GM10266 (cell line): Measurements from ENCODE around the gene AKAP1.

Experiments used
- DNase-seq: peaks from one replicate; pipeline ENCODE4 v3.0.0; 2012; ENCODE audit errors: extremely low spot score
- TF ChIP-seq, protein P1 (sequence below): IDR thresholded peaks from 2 replicates; pipeline ENCODE4 v1.5.1; 2012; ENCODE audit warnings: mild to moderate bottlenecking, low read depth; ENCODE audit not compliant: control insufficient read depth, insufficient read depth; ENCODE audit errors: missing control alignments

The AKAP1 gene

DNA sequence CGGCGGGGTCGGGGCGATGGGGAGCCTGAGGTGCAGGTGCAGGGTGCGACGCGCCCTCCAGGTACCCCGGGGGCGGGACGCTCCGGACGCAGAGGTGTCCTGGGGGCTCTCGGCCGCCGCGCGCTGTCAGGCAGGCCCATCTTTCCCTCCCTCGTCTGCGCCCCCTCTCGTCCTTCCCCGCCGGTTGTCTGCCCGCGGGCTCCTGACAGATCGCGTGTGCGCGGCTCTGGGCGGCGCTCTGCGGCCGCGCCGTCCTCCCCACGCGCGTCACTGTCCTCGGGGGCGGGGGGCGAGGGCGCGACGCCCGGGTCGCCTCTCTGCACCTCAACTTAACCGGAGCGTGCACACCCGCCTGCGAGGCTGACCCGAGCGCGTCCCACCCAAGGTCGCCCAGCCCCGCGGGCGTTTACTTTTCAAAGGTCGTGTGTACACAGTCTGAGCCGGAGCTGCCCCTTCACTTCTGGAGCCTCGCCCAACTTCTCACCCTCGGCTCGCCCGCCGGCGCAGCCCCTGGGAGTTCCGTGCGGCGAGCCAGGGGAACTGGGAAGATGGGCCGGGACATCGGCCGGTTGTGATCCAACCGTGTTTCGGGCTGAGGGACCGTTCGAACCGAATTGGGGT lies 512 bp downstream of the AKAP1 start:
- TF ChIP-seq, protein P1, sequence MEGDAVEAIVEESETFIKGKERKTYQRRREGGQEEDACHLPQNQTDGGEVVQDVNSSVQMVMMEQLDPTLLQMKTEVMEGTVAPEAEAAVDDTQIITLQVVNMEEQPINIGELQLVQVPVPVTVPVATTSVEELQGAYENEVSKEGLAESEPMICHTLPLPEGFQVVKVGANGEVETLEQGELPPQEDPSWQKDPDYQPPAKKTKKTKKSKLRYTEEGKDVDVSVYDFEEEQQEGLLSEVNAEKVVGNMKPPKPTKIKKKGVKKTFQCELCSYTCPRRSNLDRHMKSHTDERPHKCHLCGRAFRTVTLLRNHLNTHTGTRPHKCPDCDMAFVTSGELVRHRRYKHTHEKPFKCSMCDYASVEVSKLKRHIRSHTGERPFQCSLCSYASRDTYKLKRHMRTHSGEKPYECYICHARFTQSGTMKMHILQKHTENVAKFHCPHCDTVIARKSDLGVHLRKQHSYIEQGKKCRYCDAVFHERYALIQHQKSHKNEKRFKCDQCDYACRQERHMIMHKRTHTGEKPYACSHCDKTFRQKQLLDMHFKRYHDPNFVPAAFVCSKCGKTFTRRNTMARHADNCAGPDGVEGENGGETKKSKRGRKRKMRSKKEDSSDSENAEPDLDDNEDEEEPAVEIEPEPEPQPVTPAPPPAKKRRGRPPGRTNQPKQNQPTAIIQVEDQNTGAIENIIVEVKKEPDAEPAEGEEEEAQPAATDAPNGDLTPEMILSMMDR = peak; percentile 45
- peak; percentile 77 for DNase-seq

DNA sequence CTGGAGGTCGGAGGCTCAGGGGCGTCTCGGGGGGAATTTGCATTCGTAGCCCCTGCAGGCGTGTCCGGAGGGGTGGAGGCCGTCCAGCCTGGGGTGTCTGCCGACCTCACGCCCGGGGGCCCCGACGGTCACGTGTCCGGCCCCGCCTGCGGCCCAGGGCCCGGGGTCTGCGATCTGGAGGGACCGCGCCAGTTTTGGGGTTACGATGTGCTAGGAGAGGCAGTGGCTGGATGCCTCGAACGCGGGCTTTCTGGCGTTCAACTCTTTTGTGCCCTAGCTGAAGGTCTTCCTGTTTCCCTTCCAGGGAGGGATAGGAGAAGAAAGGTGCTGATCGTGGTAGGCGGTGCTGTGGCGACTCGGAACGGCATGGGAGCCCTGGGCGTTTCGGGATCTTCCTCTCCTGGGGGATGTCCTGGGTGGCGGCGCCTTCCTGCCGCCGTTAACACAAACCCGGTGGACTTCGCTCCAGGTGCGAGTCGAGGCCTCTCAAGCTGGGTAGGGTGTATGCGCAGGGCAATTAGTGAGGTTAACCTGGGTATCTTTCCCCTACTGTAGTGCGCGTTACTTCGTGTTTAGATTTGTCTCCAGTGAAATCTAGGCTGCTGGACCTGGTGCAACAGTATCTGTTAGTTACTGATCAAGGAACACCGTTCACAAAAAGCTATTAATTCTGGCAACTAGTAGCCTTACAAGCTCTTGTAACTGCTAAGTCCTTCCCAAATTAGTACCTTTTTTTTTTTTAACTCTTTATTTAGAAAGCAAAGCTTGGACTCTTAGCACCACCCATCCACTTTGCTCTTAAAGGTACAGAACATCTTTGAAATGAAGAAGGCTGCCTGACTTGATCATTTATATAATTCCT lies 1.3 kb downstream of the AKAP1 start:
- peak; percentile 33 for DNase-seq
- TF ChIP-seq, protein P1 = no peak

DNA sequence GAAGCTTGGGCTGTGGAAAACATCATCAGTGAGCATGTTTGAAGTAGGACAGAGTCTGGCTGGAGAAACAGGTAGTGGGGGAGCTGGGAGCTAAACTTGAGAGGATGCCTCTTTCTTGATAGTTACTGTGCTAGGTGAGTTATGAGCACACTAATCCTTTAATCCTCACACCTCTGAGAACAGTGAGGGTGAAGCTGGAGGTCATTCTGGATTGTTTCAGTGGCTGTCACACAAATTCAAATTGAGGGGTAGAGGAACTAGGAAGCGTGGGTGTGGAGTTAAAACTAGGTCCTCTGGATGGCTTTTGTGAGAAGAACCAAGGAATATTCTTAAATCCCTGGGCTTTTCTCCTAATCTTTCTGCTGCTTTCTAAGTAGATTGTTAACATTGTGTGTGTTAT lies 3.3 kb downstream of the AKAP1 start:
- DNase-seq = no peak
- TF ChIP-seq, protein P1 = no peak

DNA sequence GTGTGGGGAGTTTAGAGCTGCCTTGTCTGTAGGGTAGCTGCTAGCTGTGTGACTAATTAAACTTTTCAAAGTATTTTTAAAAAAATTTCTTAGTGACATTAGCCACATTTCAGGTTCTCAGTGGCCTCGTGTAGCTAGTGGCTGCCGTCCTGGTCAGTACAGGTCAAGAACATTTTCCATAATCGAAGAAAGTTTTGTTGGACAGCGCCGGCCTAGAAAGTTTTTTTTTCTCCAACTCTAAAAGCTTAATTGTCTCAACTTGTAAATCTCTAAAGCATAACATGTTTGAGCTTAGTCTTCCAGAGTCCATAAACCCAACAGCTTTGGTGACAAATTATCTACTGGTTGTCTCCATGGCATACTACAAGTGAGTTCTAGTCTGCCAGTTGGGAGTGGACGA lies 4.3 kb downstream of the AKAP1 start:
- no peak for DNase-seq
- TF ChIP-seq, protein P1 = no peak

DNA sequence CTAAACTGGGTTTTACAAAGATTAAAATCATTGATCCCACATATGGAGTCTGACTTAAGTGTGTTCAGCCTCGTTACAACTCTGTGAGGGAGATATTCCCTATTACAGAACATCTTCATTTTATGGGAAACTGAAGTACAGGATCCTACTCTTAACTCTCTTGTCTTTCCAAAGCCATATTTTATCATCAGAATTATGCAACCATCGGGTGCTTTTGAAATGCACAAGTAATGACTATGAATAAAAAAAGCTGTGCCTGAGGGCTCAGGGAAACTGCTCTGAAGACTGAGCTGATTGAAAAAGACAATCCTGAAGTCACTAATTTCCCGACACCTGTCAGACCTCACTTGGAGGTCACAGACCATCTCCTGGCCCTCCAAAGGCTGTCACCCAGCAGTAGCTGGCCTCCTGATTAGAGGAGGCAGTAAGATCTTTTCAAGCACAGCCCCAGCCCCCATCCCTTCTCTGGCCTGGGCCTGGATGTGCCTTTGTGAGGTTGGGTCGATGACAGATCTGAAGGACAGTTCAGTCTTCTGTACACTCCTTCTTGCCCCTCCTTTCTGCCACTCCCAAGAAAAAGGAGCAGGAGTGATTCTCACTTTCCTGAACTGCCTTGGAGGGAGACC lies 5.6 kb downstream of the AKAP1 start:
- TF ChIP-seq, protein P1 = no peak
- no peak for DNase-seq

DNA sequence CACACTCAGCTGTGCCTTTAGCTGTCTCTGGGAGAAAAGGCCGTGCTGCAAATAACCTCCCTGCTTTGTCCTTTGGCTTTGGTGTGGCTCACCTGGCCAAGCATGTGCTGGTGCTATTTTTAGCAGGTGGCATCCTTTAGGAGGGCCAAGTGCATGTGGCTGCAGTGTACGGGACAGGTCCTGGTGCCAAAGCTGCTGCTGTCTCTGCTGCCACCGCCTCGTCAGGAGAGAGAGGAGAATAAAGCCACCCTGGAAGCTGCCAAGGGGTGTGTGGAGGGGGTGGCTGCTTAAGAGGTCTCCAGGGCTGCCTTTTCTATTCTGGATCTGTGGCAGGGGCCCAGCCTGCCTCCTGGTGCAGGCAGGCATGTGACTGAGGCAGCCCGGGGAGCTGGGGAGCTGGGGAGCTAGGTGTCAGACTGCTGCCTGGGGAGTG lies 6.2 kb downstream of the AKAP1 start:
- TF ChIP-seq, protein P1 = no peak
- DNase-seq = no peak

DNA sequence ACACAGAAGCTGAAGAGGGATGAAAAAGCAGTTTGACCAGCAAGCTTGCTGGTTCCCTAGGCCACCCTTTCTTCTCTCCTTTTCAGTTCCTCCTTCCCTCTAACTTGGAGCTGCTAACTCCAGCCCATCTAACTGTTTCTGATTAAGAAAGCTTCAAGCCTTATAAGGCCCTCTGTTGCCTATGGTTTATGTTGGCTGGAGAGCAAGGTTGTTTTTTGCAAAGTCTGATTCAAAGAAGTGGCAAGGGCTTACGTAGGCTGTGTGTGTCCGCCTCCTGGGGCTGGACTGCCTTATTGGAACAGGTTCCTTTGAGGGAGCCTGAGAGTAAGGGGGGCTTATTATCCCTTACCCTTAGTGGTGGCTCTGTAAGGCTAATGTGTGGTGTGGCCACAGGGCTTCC lies 7.1 kb downstream of the AKAP1 start:
- TF ChIP-seq, protein P1 = no peak

More for the DNA sequence above, 7.1 kb downstream of the AKAP1 start:
- DNase-seq = peak; percentile 41
